Panc1 (cell line): ENCODE measurements around the gene KANK2.
"Not testable (repeated sequence)": the region's sequence is repeated elsewhere in the genome, so short reads cannot be mapped to it uniquely, and the experiment has no call there.

Experiments used
- TF ChIP-seq, protein P1 (sequence below): fragments of 450-650 bp; IDR thresholded peaks from 2 replicates; pipeline ENCODE4 v1.5.1; 2017; ENCODE audit warnings: mild to moderate bottlenecking
- TF ChIP-seq, protein P2 (sequence below), 2 experiments: IDR thresholded peaks; 2 replicates each; pipeline ENCODE4 v1.6.1; 2011 to 2012; ENCODE audit warnings: low read depth in 2 of 2, control low read depth in 1 of 2, low read length in 1 of 2, mild to moderate bottlenecking in 1 of 2, moderate library complexity in 1 of 2; ENCODE audit not compliant: insufficient read depth in 1 of 2

DNA sequence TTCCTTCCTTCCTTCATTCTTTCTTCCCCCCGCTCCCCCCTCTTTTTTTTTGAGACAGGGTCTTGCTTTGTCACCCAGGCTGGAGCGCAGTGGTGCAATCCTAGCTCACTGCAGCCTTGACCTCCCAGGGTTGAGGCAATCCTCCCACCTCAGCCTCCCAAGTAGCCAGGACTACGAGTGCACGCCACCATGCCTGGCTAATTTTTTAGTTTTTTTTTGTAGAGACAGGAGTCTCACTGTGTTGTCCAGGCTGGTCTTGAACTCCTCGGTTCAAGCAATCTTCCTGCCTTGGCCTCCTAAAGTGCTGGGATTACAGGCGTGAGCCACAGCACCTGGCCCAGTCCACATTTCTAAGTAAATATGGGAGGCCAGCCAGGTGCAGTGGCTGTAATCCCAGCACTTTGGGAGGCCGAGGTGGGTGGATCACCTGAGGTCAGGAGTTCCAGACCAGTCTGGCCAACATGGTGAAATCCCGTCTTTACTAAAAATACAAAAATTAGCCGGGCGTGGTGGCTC is 57.3 kb downstream of the KANK2 start:
- TF ChIP-seq, protein P1, sequence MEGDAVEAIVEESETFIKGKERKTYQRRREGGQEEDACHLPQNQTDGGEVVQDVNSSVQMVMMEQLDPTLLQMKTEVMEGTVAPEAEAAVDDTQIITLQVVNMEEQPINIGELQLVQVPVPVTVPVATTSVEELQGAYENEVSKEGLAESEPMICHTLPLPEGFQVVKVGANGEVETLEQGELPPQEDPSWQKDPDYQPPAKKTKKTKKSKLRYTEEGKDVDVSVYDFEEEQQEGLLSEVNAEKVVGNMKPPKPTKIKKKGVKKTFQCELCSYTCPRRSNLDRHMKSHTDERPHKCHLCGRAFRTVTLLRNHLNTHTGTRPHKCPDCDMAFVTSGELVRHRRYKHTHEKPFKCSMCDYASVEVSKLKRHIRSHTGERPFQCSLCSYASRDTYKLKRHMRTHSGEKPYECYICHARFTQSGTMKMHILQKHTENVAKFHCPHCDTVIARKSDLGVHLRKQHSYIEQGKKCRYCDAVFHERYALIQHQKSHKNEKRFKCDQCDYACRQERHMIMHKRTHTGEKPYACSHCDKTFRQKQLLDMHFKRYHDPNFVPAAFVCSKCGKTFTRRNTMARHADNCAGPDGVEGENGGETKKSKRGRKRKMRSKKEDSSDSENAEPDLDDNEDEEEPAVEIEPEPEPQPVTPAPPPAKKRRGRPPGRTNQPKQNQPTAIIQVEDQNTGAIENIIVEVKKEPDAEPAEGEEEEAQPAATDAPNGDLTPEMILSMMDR = not testable (repeated sequence)
- TF ChIP-seq, protein P2, sequence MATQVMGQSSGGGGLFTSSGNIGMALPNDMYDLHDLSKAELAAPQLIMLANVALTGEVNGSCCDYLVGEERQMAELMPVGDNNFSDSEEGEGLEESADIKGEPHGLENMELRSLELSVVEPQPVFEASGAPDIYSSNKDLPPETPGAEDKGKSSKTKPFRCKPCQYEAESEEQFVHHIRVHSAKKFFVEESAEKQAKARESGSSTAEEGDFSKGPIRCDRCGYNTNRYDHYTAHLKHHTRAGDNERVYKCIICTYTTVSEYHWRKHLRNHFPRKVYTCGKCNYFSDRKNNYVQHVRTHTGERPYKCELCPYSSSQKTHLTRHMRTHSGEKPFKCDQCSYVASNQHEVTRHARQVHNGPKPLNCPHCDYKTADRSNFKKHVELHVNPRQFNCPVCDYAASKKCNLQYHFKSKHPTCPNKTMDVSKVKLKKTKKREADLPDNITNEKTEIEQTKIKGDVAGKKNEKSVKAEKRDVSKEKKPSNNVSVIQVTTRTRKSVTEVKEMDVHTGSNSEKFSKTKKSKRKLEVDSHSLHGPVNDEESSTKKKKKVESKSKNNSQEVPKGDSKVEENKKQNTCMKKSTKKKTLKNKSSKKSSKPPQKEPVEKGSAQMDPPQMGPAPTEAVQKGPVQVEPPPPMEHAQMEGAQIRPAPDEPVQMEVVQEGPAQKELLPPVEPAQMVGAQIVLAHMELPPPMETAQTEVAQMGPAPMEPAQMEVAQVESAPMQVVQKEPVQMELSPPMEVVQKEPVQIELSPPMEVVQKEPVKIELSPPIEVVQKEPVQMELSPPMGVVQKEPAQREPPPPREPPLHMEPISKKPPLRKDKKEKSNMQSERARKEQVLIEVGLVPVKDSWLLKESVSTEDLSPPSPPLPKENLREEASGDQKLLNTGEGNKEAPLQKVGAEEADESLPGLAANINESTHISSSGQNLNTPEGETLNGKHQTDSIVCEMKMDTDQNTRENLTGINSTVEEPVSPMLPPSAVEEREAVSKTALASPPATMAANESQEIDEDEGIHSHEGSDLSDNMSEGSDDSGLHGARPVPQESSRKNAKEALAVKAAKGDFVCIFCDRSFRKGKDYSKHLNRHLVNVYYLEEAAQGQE (IDR thresholded peaks at IDR 0.05; ENCODE audit: insufficient read depth in 1 of 2, low read depth in 2 of 2, low read length in 1 of 2) = not testable (repeated sequence)
